Type B pancreatic cell (in vitro differentiated cells): ENCODE data around the gene COL2A1. TPM values are rescaled to one million over a fixed set of nuclear protein-coding genes. Genes with fewer than 3 reads are reported as not detected.

Experiments
- DNase-seq: peaks from one replicate; pipeline ENCODE4 v3.0.0; 2021; ENCODE audit warnings: mixed read lengths; ENCODE audit not compliant: unreplicated experiment; ENCODE audit errors: extremely low spot score
- H3K27ac Mint-ChIP-seq: 2 replicates; pipeline ENCODE4 v1.8.0; 2021; ENCODE audit warnings: mild to moderate bottlenecking, mixed read lengths
- H3K27me3 Mint-ChIP-seq: 2 replicates; pipeline ENCODE4 v1.8.0; 2021; ENCODE audit warnings: mixed read lengths
- H3K36me3 Mint-ChIP-seq: 2 replicates; pipeline ENCODE4 v1.8.0; 2021; ENCODE audit warnings: mixed read lengths
- H3K4me1 Mint-ChIP-seq: one replicate; pipeline ENCODE4 v1.8.0; 2021; ENCODE audit warnings: mixed read lengths; ENCODE audit not compliant: unreplicated experiment
- H3K4me3 Mint-ChIP-seq: 2 replicates; pipeline ENCODE4 v1.8.0; 2021; ENCODE audit warnings: mild to moderate bottlenecking, mixed read lengths
- H3K9me3 Mint-ChIP-seq: 2 replicates; pipeline ENCODE4 v1.8.0; 2021; ENCODE audit warnings: mixed read lengths
- CTCF ChIP-seq: fragments of 200-600 bp; sonication (generic); conservative IDR thresholded peaks from 2 replicates; pipeline ENCODE4 v1.5.0; 2021; ENCODE audit warnings: antibody characterized with exemption, mild to moderate bottlenecking
- total RNA-seq: library from RNA; stranded (reverse); gene quantifications from 2 replicates; pipeline ENCODE4 v1.2.1, GENCODE V29; 2021; ENCODE audit warnings: low replicate concordance

The COL2A1 gene
- total RNA-seq, 1 donor from 2014 or later, result 227 TPM

GRCh38 chr12:47980197-47980596 lies 24.1 kb downstream of the COL2A1 start:
- Mint-ChIP-seq H3K4me3 (no peak overlapping the region), H3K9me3 (no peaks in the 10 kb centered on the region), H3K36me3 (no peaks in the 10 kb centered on the region), H3K27ac (no peak overlapping the region), H3K27me3 (no peaks in the 10 kb centered on the region), H3K4me1 (no peaks in the 10 kb centered on the region)
- no peak for DNase-seq
- no peak for TF ChIP-seq CTCF

- no peaks in the 10 kb centered on the region for H3K4me1 Mint-ChIP-seq
- H3K27ac Mint-ChIP-seq, result no peak overlapping the region
- H3K36me3 Mint-ChIP-seq, result no peaks in the 10 kb centered on the region
- no peak overlapping the region for H3K4me3 Mint-ChIP-seq
- DNase-seq, result no peak
- no peak for TF ChIP-seq CTCF
- no peaks in the 10 kb centered on the region for H3K9me3 Mint-ChIP-seq
- H3K27me3 Mint-ChIP-seq, result no peaks in the 10 kb centered on the region
These were observed 24.6 kb downstream of the COL2A1 start for GRCh38 chr12:47979686-47980085.

DNA sequence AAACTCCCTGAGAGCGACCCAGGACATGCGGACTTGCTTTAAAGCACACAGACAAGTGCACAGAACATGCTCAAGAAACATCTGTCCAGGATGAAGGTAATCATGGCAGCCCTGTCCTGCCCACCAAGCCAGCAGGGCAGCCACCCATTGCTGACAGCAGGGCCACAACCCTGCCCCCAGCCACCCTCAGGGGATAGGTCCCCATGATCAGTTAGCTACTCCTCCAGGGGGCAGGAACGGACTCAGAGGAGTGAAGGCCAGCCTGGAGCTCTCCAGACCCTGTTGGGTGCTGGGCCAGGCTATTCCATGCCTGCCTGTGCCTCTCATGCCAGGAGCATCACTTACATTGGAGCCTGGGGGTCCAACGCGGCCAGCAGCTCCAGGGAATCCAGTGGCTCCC lies 25.1 kb downstream of the COL2A1 start:
- DNase-seq, result no peak
- Mint-ChIP-seq H3K36me3 (no peaks in the 10 kb centered on the region), H3K27ac (no peak overlapping the region), H3K9me3 (no peaks in the 10 kb centered on the region), H3K4me1 (no peaks in the 10 kb centered on the region), H3K4me3 (no peak overlapping the region), H3K27me3 (no peaks in the 10 kb centered on the region)
- no peak for TF ChIP-seq CTCF

DNA sequence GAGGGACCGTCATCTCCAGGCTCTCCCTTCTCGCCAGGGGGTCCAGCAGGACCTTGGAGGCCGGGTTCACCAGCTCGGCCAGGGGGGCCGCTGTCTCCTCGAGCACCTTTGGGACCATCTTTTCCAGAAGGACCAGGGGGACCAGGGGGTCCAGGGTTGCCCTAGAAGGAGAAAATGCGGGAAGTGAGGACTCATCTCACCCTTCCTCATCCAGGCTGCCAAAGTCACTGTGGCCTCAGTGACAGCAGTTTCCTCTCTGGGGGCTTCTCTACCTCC lies 25.7 kb downstream of the COL2A1 start:
- H3K36me3 Mint-ChIP-seq, result no peaks in the 10 kb centered on the region
- DNase-seq, result no peak
- TF ChIP-seq CTCF, result no peak
- H3K4me1 Mint-ChIP-seq, result no peaks in the 10 kb centered on the region
- no peaks in the 10 kb centered on the region for H3K27me3 Mint-ChIP-seq
- no peak overlapping the region for H3K27ac Mint-ChIP-seq
- no peaks in the 10 kb centered on the region for H3K9me3 Mint-ChIP-seq
- no peak overlapping the region for H3K4me3 Mint-ChIP-seq

- Mint-ChIP-seq H3K36me3 (no peaks in the 10 kb centered on the region), H3K4me1 (no peaks in the 10 kb centered on the region)
These were observed 26.3 kb downstream of the COL2A1 start for GRCh38 chr12:47977772-47978597.

More at GRCh38 chr12:47977772-47978597, 26.3 kb downstream of the COL2A1 start:
- Mint-ChIP-seq H3K4me3 (no peak overlapping the region), H3K9me3 (no peaks in the 10 kb centered on the region), H3K27ac (no peak overlapping the region), H3K27me3 (no peaks in the 10 kb centered on the region)
- TF ChIP-seq CTCF, result no peak
- no peak for DNase-seq
